K562 (cell line): ENCODE measurements around the gene CNOT11. TPM values are rescaled to one million over a fixed set of nuclear protein-coding genes. Genes with fewer than 3 reads are reported as not detected.

Source experiments
- CCNT2 ChIP-seq: IDR thresholded peaks from 2 replicates; pipeline ENCODE4 v1.6.1; 2011; ENCODE audit warnings: borderline replicate concordance, low read depth, mild to moderate bottlenecking, moderate library complexity, mixed read lengths, low read length; ENCODE audit not compliant: insufficient read length; ENCODE audit errors: extremely low read depth
- MYNN ChIP-seq, 2 experiments: sonication (generic); formaldehyde crosslinking in 1 of 2; IDR thresholded peaks; 2 replicates each; pipeline versions ENCODE4 v1.5.0 to v1.6.1; 2016 to 2020; ENCODE audit warnings: antibody characterized with exemption in 1 of 2, missing genetic modification reagents in 1 of 2
- NR2F6 ChIP-seq: fragments of 450-650 bp; formaldehyde crosslinking; IDR thresholded peaks from 2 replicates; pipeline ENCODE4 v1.4.0; 2020; ENCODE audit warnings: mild to moderate bottlenecking
- RBM14 ChIP-seq: fragments of 200-400 bp; formaldehyde crosslinking; IDR thresholded peaks from 2 replicates; pipeline ENCODE4 v1.6.1; 2018; ENCODE audit warnings: low read depth, mild to moderate bottlenecking, low read length, moderate library complexity, borderline replicate concordance; ENCODE audit not compliant: insufficient read depth
- ZBTB17 ChIP-seq: fragments of 450-650 bp; formaldehyde crosslinking; IDR thresholded peaks from 2 replicates; pipeline ENCODE4 v1.4.0; 2020; ENCODE audit warnings: mild to moderate bottlenecking
- ZNF3 ChIP-seq: fragments of 250-450 bp; sonication (Bioruptor Pico); IDR thresholded peaks from 2 replicates; pipeline ENCODE4 v1.5.0; 2021; ENCODE audit warnings: mild to moderate bottlenecking, moderate library complexity
- polyA plus RNA-seq, 8 experiments: library from polyadenylated mRNA; depleted of rRNA in 4 of 8; stranded (reverse) in 5 of 8; unstranded in 3 of 8; fragments of >200 nt; fragmentation: Nextera tagmentation in 2 of 8; fragmentation: Illumina TruSeq in 1 of 8; extraction: Ambion mirVana in 2 of 8; extraction: Trizol in 1 of 8; gene quantifications; 2 replicates each; pipeline versions ENCODE4 v1.2.1 to v1.2.3, GENCODE V29; 2011 to 2014; ENCODE audit warnings: inconsistent platforms in 1 of 8, missing spikeins in 1 of 8
- total RNA-seq, 7 experiments: library from RNA; depleted of rRNA in 6 of 7; stranded (reverse); fragments of >200 nt in 6 of 7; fragmentation: Illumina TruSeq in 2 of 7; extraction: Trizol in 2 of 7; gene quantifications; 2 replicates each; pipeline versions ENCODE4 v1.2.1 to v1.2.3, GENCODE V29; 2011 to 2021; ENCODE audit warnings: low replicate concordance in 1 of 7
- TF ChIP-seq, protein P1 (sequence below): fragments of 200-800 bp; sonication (Bioruptor generic); IDR thresholded peaks from 2 replicates; pipeline ENCODE4 v1.6.1; 2016; ENCODE audit warnings: missing genetic modification characterization, missing compliant biosample characterization
- TF ChIP-seq, protein P2 (sequence below): fragments of 450-650 bp; IDR thresholded peaks from one replicate; pipeline ENCODE4 v1.6.1; 2018; ENCODE audit warnings: mild to moderate bottlenecking, moderate library complexity; ENCODE audit not compliant: partially characterized antibody
- TF ChIP-seq, protein P3 (sequence below): fragments of 250-450 bp; sonication (Bioruptor Pico); IDR thresholded peaks from 2 replicates; pipeline ENCODE4 v1.4.0; 2020; ENCODE audit warnings: mild to moderate bottlenecking, moderate library complexity
- TF ChIP-seq, protein P4 (sequence below): fragments of 250-450 bp; sonication (Bioruptor Pico); IDR thresholded peaks from 2 replicates; pipeline ENCODE4 v1.5.0; 2021
- TF ChIP-seq, protein P5 (sequence below): fragments of 450-650 bp; formaldehyde crosslinking; conservative IDR thresholded peaks from 2 replicates; pipeline ENCODE4 v1.4.0; 2022; ENCODE audit warnings: mild to moderate bottlenecking, missing genetic modification characterization
- TF ChIP-seq, protein P6 (sequence below): sonication (generic); formaldehyde crosslinking; IDR thresholded peaks from 2 replicates; pipeline ENCODE4 v1.8.0; 2022; ENCODE audit warnings: mild to moderate bottlenecking, missing genetic modification reagents

Gene CNOT11
- total and polyA plus RNA-seq, 9 of the 15 experiments (the other 6 are each of a cell fraction or from before 2014, with no cell fraction given), result 12.7 to 163 (median 64.2) TPM

DNA sequence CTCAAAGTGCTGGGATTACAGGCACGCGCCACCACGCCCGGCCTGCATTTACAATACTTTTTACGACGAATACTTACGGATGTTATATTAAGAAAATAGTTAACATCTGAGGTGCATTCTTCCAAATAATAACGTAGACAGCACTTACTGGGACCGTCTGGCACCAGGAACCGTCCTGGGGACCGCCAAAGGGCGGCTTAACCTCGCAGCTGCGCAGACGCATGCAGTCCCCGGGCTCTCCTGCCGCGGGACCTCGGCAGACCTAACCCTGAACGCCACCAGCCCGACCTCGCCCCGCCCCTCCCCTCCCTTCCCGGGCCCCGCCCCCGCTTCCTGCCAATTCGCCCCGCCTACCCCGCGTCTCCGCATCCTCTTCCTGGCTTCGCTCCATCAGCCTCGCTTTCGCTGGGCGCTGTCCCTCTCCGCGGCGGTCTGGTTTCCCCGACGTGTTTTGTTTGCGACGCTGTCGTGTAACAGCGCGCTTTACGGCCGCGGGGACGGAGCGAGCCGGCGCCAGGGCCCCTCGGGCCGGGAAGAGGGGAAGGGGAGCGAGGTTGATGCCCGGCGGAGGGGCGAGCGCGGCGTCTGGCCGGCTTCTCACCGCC is at the start of gene CNOT11 (continued):
- TF ChIP-seq NR2F6 (CRISPR knock-in tag) (no peak), CCNT2 (no peak), ZNF3 (CRISPR knock-in tag) (no peak), RBM14 (no peak), ZBTB17 (CRISPR knock-in tag) (no peak), MYNN (IDR thresholded peaks at IDR 0.05) (no peak), MYNN (CRISPR knock-in tag; IDR thresholded peaks at IDR 0.05) (no peak)
- TF ChIP-seq, protein P1, sequence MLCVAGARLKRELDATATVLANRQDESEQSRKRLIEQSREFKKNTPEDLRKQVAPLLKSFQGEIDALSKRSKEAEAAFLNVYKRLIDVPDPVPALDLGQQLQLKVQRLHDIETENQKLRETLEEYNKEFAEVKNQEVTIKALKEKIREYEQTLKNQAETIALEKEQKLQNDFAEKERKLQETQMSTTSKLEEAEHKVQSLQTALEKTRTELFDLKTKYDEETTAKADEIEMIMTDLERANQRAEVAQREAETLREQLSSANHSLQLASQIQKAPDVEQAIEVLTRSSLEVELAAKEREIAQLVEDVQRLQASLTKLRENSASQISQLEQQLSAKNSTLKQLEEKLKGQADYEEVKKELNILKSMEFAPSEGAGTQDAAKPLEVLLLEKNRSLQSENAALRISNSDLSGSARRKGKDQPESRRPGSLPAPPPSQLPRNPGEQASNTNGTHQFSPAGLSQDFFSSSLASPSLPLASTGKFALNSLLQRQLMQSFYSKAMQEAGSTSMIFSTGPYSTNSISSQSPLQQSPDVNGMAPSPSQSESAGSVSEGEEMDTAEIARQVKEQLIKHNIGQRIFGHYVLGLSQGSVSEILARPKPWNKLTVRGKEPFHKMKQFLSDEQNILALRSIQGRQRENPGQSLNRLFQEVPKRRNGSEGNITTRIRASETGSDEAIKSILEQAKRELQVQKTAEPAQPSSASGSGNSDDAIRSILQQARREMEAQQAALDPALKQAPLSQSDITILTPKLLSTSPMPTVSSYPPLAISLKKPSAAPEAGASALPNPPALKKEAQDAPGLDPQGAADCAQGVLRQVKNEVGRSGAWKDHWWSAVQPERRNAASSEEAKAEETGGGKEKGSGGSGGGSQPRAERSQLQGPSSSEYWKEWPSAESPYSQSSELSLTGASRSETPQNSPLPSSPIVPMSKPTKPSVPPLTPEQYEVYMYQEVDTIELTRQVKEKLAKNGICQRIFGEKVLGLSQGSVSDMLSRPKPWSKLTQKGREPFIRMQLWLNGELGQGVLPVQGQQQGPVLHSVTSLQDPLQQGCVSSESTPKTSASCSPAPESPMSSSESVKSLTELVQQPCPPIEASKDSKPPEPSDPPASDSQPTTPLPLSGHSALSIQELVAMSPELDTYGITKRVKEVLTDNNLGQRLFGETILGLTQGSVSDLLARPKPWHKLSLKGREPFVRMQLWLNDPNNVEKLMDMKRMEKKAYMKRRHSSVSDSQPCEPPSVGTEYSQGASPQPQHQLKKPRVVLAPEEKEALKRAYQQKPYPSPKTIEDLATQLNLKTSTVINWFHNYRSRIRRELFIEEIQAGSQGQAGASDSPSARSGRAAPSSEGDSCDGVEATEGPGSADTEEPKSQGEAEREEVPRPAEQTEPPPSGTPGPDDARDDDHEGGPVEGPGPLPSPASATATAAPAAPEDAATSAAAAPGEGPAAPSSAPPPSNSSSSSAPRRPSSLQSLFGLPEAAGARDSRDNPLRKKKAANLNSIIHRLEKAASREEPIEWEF, result no peak
- TF ChIP-seq, protein P2, sequence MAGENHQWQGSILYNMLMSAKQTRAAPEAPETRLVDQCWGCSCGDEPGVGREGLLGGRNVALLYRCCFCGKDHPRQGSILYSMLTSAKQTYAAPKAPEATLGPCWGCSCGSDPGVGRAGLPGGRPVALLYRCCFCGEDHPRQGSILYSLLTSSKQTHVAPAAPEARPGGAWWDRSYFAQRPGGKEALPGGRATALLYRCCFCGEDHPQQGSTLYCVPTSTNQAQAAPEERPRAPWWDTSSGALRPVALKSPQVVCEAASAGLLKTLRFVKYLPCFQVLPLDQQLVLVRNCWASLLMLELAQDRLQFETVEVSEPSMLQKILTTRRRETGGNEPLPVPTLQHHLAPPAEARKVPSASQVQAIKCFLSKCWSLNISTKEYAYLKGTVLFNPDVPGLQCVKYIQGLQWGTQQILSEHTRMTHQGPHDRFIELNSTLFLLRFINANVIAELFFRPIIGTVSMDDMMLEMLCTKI, result no peak
- TF ChIP-seq, protein P3, sequence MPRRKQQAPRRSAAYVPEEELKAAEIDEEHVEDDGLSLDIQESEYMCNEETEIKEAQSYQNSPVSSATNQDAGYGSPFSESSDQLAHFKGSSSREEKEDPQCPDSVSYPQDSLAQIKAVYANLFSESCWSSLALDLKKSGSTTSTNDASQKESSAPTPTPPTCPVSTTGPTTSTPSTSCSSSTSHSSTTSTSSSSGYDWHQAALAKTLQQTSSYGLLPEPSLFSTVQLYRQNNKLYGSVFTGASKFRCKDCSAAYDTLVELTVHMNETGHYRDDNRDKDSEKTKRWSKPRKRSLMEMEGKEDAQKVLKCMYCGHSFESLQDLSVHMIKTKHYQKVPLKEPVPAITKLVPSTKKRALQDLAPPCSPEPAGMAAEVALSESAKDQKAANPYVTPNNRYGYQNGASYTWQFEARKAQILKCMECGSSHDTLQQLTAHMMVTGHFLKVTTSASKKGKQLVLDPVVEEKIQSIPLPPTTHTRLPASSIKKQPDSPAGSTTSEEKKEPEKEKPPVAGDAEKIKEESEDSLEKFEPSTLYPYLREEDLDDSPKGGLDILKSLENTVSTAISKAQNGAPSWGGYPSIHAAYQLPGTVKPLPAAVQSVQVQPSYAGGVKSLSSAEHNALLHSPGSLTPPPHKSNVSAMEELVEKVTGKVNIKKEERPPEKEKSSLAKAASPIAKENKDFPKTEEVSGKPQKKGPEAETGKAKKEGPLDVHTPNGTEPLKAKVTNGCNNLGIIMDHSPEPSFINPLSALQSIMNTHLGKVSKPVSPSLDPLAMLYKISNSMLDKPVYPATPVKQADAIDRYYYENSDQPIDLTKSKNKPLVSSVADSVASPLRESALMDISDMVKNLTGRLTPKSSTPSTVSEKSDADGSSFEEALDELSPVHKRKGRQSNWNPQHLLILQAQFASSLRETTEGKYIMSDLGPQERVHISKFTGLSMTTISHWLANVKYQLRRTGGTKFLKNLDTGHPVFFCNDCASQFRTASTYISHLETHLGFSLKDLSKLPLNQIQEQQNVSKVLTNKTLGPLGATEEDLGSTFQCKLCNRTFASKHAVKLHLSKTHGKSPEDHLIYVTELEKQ (CRISPR knock-in tag), result no peak
- TF ChIP-seq, protein P4, sequence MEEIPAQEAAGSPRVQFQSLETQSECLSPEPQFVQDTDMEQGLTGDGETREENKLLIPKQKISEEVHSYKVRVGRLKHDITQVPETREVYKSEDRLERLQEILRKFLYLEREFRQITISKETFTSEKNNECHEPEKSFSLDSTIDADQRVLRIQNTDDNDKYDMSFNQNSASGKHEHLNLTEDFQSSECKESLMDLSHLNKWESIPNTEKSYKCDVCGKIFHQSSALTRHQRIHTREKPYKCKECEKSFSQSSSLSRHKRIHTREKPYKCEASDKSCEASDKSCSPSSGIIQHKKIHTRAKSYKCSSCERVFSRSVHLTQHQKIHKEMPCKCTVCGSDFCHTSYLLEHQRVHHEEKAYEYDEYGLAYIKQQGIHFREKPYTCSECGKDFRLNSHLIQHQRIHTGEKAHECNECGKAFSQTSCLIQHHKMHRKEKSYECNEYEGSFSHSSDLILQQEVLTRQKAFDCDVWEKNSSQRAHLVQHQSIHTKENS (CRISPR knock-in tag), result no peak
- TF ChIP-seq, protein P5, sequence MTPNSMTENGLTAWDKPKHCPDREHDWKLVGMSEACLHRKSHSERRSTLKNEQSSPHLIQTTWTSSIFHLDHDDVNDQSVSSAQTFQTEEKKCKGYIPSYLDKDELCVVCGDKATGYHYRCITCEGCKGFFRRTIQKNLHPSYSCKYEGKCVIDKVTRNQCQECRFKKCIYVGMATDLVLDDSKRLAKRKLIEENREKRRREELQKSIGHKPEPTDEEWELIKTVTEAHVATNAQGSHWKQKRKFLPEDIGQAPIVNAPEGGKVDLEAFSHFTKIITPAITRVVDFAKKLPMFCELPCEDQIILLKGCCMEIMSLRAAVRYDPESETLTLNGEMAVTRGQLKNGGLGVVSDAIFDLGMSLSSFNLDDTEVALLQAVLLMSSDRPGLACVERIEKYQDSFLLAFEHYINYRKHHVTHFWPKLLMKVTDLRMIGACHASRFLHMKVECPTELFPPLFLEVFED, result no peak
- TF ChIP-seq, protein P6, sequence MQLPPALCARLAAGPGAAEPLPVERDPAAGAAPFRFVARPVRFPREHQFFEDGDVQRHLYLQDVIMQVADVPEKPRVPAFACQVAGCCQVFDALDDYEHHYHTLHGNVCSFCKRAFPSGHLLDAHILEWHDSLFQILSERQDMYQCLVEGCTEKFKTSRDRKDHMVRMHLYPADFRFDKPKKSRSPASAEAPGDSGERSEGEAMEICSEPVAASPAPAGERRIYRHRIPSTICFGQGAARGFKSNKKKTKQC, result no peak
